GM10248 (cell line): ENCODE measurements around the gene CTXN3.

Source experiments
- CTCF ChIA-PET: fragments of 300-600 bp; sonication (Branson Sonifier 250); formaldehyde crosslinking; extraction: SDS; loops from one replicate; lab custom pipeline; 2021; ENCODE audit warnings: antibody characterized with exemption; lab: Yijun Ruan, JAX
- POLR2A ChIA-PET: fragments of 350-650 bp; sonication (Branson Sonifier 250); formaldehyde crosslinking; extraction: SDS; loops from one replicate; lab custom pipeline; 2020; ENCODE audit warnings: antibody characterized with exemption; lab: Yijun Ruan, JAX
- DNase-seq: peaks from one replicate; pipeline ENCODE4 v3.0.0; 2012; ENCODE audit errors: extremely low spot score
- TF ChIP-seq, protein P1 (sequence below): IDR thresholded peaks from 2 replicates; pipeline ENCODE4 v1.5.1; 2012; ENCODE audit warnings: mild to moderate bottlenecking, low read depth; ENCODE audit errors: extremely low read depth, missing control alignments, control extremely low read depth

CTXN3 gene

DNA sequence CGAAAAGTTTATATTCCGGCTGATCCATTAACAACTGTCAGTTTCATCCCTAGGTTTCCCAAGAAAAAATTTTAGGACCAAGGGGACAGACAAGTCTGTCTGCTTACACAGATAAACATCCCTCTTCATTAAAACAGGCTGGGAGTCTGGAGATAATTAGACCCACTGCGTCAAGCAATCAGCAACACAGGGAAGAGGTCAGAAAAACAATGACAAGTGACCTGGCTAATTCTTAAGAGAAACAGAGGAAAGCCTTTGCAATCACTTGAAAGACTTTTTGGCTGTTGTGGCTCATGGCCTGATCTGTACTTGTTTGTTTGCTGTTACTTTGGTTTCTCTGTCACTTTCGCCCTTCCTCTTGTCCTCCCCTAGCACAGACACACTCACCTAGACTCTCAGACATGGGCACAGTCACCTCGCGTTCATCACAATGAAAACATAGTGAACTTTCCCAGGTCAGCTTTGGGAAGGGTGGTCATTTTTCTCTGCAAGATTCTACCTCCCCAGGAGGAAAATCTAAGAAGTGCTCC is 51.4 kb downstream of the CTXN3 start:
- DNase-seq = no peak
- POLR2A ChIA-PET = no interaction called here
- CTCF ChIA-PET = no interaction called here
- TF ChIP-seq, protein P1, sequence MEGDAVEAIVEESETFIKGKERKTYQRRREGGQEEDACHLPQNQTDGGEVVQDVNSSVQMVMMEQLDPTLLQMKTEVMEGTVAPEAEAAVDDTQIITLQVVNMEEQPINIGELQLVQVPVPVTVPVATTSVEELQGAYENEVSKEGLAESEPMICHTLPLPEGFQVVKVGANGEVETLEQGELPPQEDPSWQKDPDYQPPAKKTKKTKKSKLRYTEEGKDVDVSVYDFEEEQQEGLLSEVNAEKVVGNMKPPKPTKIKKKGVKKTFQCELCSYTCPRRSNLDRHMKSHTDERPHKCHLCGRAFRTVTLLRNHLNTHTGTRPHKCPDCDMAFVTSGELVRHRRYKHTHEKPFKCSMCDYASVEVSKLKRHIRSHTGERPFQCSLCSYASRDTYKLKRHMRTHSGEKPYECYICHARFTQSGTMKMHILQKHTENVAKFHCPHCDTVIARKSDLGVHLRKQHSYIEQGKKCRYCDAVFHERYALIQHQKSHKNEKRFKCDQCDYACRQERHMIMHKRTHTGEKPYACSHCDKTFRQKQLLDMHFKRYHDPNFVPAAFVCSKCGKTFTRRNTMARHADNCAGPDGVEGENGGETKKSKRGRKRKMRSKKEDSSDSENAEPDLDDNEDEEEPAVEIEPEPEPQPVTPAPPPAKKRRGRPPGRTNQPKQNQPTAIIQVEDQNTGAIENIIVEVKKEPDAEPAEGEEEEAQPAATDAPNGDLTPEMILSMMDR = no peak

DNA sequence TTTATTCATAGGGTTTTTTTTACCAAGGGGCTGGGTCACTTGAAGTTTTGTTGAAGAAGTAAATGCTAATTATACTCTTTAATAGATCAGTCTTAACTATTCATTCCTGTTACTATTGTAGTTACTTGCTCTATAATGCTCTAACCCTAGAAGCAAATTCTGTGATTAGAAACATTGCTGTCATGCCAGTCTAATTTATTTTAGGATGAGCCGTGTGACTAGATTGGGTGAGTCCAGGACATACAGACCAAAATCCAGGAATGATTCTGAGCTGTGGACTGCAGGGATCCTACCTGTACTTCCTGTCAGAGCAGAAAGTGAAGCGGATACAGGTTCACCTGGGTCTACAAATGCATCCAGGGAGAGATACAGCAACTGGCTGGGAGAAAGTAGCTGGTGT is 53.6 kb downstream of the CTXN3 start:
- POLR2A ChIA-PET = interaction anchor here (0.6 kb wide), 1 partner anchor 1005 kb away, joined by 3 read pairs; no protein-coding TSS in a partner anchor
- TF ChIP-seq, protein P1 = no peak
- CTCF ChIA-PET = interaction anchor here (1.5 to 2.0 kb wide), 2 partner anchors 14 to 139 kb away, joined by 3 to 4 read pairs; no protein-coding TSS in a partner anchor
- no peak for DNase-seq

DNA sequence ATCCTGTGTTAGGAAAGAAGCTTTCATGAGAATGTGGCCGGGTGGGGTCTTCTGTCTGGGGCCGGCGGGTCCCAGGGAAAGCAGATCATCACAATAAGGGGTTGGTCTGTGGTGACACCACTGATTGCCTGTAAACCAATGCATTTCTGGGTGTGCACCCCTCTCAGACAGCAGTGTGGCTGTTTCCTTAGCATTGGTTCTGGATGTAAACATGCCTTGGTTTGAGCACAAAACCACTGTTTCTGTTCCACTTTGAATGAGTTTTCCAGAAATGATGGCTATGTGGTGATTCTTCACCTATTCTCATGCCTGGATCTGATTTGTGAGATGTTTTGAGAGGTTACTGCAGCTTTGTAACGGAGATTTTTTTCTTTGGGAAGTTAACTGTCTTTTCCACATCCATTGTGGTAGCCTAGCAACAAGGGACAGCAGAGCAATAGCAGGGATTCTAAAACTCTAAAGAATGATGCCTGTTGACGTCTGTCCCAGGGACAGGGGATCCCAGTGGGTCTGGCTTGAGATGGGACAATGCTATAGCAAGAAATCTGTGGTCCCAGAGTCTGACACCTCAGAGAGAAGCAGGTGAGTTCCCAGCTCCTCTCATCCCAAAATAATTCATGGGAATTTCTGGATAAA is 54.2 kb downstream of the CTXN3 start, which contains the start of gene CCDC192:
TSS of gene CCDC192 (plus strand) at position 466 of the 636 bp plus-strand sequence. CDS start at position 521, 55 bp downstream.
- no peak for DNase-seq
- POLR2A ChIA-PET = no interaction called here
- TF ChIP-seq, protein P1 = no peak
- CTCF ChIA-PET = interaction anchor here (1.0 to 2.0 kb wide), 4 partner anchors 9 to 398 kb away, joined by 3 to 4 read pairs (median 3); no protein-coding TSS in a partner anchor

DNA sequence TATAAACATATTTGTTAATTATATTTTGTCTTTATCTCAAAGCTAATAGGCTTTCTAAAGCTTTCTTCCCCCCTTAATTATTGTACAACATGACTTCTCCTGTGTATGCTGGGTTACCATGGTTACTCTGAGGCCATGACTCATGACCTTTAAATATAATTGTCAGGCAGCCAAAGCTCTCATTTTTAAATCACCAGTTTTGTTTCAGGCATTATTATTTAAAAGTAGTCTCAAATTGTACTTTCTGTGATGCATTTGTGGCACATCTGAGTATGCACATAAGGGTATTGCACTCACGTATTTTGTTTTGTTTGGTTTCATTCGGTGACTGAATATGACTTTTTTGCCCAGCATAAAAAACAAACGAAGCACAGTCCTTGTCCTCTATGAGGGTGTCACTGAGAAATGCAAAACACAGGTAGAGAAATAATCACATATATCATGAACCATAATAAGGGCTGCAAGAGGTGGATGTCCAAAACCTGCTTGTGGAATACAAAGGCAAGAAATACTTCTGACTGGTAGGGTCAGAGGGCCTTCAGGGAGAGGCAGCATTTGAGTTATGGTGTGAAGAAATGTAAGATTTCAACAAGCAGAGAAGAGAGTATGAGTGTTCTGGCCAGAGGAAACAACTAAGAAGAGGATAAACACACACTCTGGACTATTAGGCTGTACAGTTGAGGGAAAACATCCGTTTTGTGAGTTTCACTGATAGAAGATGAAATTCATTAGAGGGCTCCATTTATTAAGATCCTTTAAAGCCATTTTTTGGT is 56.4 kb downstream of the CTXN3 start:
- ChIA-PET POLR2A (no interaction called here), CTCF (no interaction called here)
- TF ChIP-seq, protein P1 = no peak
- DNase-seq = no peak

DNA sequence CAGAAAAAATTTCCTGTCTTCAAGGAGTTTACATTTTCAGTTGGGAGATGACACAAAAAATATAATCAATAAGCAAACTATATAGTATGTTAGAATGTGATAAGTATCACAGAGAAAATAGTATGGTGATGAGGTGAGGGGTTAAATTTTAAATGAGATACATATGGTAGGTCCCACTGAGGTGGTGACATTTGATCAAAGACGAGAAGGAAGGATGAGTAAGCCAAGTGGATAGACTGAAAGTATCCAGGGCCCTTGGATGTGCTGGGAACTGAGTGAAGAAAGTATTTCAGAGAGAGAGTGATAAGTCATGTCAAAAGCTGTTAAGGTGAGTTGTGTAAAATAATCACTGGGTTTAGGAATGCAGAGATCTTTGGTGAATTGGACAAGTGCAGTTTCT is 57.8 kb downstream of the CTXN3 start:
- ChIA-PET POLR2A (no interaction called here), CTCF (no interaction called here)
- TF ChIP-seq, protein P1 = no peak
- DNase-seq = no peak

DNA sequence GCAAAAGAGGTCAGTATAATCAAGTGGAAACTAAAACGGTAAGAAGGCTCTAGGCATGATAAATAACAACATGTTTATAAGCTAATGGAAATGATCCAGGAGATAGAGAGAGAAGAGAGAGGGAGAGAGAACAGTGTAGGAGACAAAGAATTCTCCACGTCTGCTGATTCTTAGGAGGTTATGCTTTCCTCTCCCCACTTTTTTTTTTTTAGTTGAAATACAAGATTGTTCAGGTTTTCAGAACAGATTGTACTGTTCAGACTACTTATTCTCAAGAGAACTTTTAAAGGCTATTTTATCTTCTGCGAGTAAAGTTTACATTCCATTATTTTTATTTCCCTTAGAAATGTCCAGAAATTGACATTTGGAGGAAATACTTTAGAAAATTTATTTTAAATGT is 58.3 kb downstream of the CTXN3 start:
- TF ChIP-seq, protein P1 = no peak
- CTCF ChIA-PET = no interaction called here

More for the DNA sequence above, 58.3 kb downstream of the CTXN3 start:
- POLR2A ChIA-PET = no interaction called here
- DNase-seq = no peak
